OCI-LY7 (cell line): ENCODE data around the gene ACADVL. TPM values are rescaled to one million over a fixed set of nuclear protein-coding genes. Genes with fewer than 3 reads are reported as not detected.
A peak's percentile ranks its signal among the peaks of the same experiment; 100 is the strongest.

Source experiments
- BruUV-seq: library from RNA; stranded (reverse); fragments of 400-500 nt; replicated peaks from 2 replicates; lab custom pipeline; 2021; lab: Mats Ljungman, UMichigan
- CTCF ChIA-PET: fragments of 300-600 bp; sonication (Branson Sonifier 250); formaldehyde crosslinking; loops from one replicate; lab custom pipeline; 2022; ENCODE audit warnings: antibody characterized with exemption; ENCODE audit not compliant: unreplicated experiment; lab: Charles Lee
- POLR2A ChIA-PET: fragments of 300-600 bp; sonication (Branson Sonifier 250); formaldehyde crosslinking; loops from one replicate; lab custom pipeline; 2022; ENCODE audit warnings: antibody characterized with exemption; lab: Charles Lee
- DNase-seq: peaks from one replicate; pipeline ENCODE4 v3.0.0-alpha.2; 2015; ENCODE audit warnings: low spot score
- H2AFZ ChIP-seq: fragments of 200-600 bp; sonication (generic), shearing (Covaris generic); 2 replicates; pipeline ENCODE4 v1.6.1; 2014; ENCODE audit warnings: mild to moderate bottlenecking, antibody characterized with exemption, low read length, moderate library complexity
- H3K27ac ChIP-seq: fragments of 200-600 bp; sonication (generic); 2 replicates; pipeline ENCODE4 v1.5.1; 2014; ENCODE audit warnings: mixed run types, low read depth, mild to moderate bottlenecking, moderate library complexity, low read length, inconsistent platforms; ENCODE audit not compliant: poor library complexity, severe bottlenecking
- H3K36me3 ChIP-seq: fragments of 200-600 bp; sonication (generic); 2 replicates; pipeline ENCODE4 v1.6.1; 2014; ENCODE audit warnings: mild to moderate bottlenecking, antibody characterized with exemption, low read length, moderate library complexity, mixed read lengths; ENCODE audit not compliant: insufficient read depth
- H3K4me1 ChIP-seq: fragments of 200-600 bp; sonication (generic); 2 replicates; pipeline ENCODE4 v1.5.1; 2014; ENCODE audit warnings: mild to moderate bottlenecking, low read length; ENCODE audit not compliant: insufficient read depth, poor library complexity, severe bottlenecking
- H3K4me2 ChIP-seq: fragments of 200-600 bp; sonication (generic); 2 replicates; pipeline ENCODE4 v1.6.1; 2014; ENCODE audit warnings: mild to moderate bottlenecking, low read length
- H3K4me3 ChIP-seq: fragments of 200-600 bp; sonication (generic); 2 replicates; pipeline ENCODE4 v1.5.1; 2014; ENCODE audit warnings: mild to moderate bottlenecking, low read depth, low read length; ENCODE audit not compliant: poor library complexity, severe bottlenecking
- H3K79me2 ChIP-seq: fragments of 200-600 bp; sonication (generic); 2 replicates; pipeline ENCODE4 v1.6.1; 2016; ENCODE audit warnings: low read depth, mild to moderate bottlenecking, low read length, moderate library complexity, mixed read lengths; ENCODE audit not compliant: insufficient read depth
- H3K9me2 ChIP-seq: fragments of 200-600 bp; sonication (generic); 2 replicates; pipeline ENCODE4 v1.6.1; 2016; ENCODE audit warnings: mild to moderate bottlenecking, low read length, mixed read lengths; ENCODE audit not compliant: insufficient read depth
- H3K9me3 ChIP-seq: fragments of 200-600 bp; sonication (generic); 2 replicates; pipeline ENCODE4 v1.6.1; 2014; ENCODE audit warnings: mild to moderate bottlenecking, mixed run types, low read length, mixed read lengths
- H4K20me1 ChIP-seq: fragments of 200-600 bp; sonication (generic); 2 replicates; pipeline ENCODE4 v1.6.1; 2014; ENCODE audit warnings: mild to moderate bottlenecking, antibody characterized with exemption, low read length, moderate library complexity, mixed read lengths; ENCODE audit not compliant: insufficient read depth
- CTCF ChIP-seq: fragments of 200-600 bp; sonication (generic); conservative IDR thresholded peaks from 2 replicates; pipeline ENCODE4 v1.5.1; 2014; ENCODE audit warnings: mild to moderate bottlenecking, antibody characterized with exemption, low read length, moderate library complexity, mixed read lengths
- EZH2phosphoT487 ChIP-seq: fragments of 200-600 bp; sonication (generic); IDR thresholded peaks from 2 replicates; pipeline ENCODE4 v1.6.1; 2018; ENCODE audit warnings: low read depth, borderline replicate concordance, mild to moderate bottlenecking, mixed run types, antibody characterized with exemption, low read length, moderate library complexity, mixed read lengths
- intact Hi-C: fragments of 100-400 bp; cut with micrococcal nuclease; formaldehyde crosslinking; loops from one replicate; pipeline ENCODE4 v1.10.0; 2022; ENCODE audit not compliant: unreplicated experiment
- total RNA-seq, 2 experiments: library from RNA; depleted of rRNA in 1 of 2; stranded (reverse); fragments of >200 nt in 1 of 2; shearing (Covaris generic) in 1 of 2; gene quantifications; 2 replicates each; pipeline ENCODE4 v1.2.3, GENCODE V29; 2014 to 2022

ACADVL gene
- total RNA-seq, 2 experiments from 2014 or later, result 204 to 297 TPM

- no peaks in the 10 kb centered on the region for H3K9me2 ChIP-seq
- peak; percentile 86 for DNase-seq
- H3K27ac ChIP-seq, result peak overlapping the region; percentile 51
- POLR2A ChIA-PET, result interaction anchor here (0.7 kb wide), 1 partner anchor 174 kb away, joined by 3 read pairs; no protein-coding TSS in a partner anchor
- no peaks in the 10 kb centered on the region for H4K20me1 ChIP-seq
- no peaks in the 10 kb centered on the region for H3K36me3 ChIP-seq
- H3K4me3 ChIP-seq, result peak overlapping the region; percentile 75
- peak; percentile 82 for TF ChIP-seq CTCF
- no peak for TF ChIP-seq EZH2phosphoT487
- no TSS peak for BruUV-seq
- peaks cover 30% of the 10 kb centered on the region for H3K79me2 ChIP-seq
- H3K9me3 ChIP-seq, result no peaks in the 10 kb centered on the region
- H2AFZ ChIP-seq, result no peak overlapping the region
- peaks cover 46% of the 10 kb centered on the region for H3K4me1 ChIP-seq
- H3K4me2 ChIP-seq, result peak overlapping the region; percentile 72
- intact Hi-C loops, result loop anchor here (1.0 to 2.0 kb wide), 2 partner anchors 25 to 93 kb away; partner anchors contain the start of genes EIF5A and PHF23
- CTCF ChIA-PET, result interaction anchor here (0.6 kb wide), 1 partner anchor 654 kb away, joined by 4 read pairs; no protein-coding TSS in a partner anchor
These were observed 5.8 kb upstream of the ACADVL start for GRCh38 chr17:7213895-7214299.

- Histone ChIP-seq H3K9me2 (no peaks in the 10 kb centered on the region), H3K27ac (peak overlapping the region; percentile 65), H3K4me1 (peaks cover 52% of the 10 kb centered on the region), H4K20me1 (no peaks in the 10 kb centered on the region), H3K36me3 (no peaks in the 10 kb centered on the region), H3K4me2 (peak overlapping the region; percentile 78), H2AFZ (no peak overlapping the region), H3K4me3 (peak overlapping the region; percentile 75), H3K79me2 (peaks cover 30% of the 10 kb centered on the region), H3K9me3 (no peaks in the 10 kb centered on the region)
- peak; percentile 99 for DNase-seq
- peak; percentile 74 for TF ChIP-seq CTCF
- no peak for TF ChIP-seq EZH2phosphoT487
- ChIA-PET POLR2A (interaction anchor here (0.7 kb wide), 1 partner anchor 175 kb away, joined by 3 read pairs; no protein-coding TSS in a partner anchor), CTCF (interaction anchor here (0.6 kb wide), 2 partner anchors 630 to 654 kb away, joined by 4 read pairs; no protein-coding TSS in a partner anchor)
- intact Hi-C loops, result loop anchor here (1.0 to 2.0 kb wide), 2 partner anchors 24 to 93 kb away; partner anchors contain the start of genes EIF5A and PHF23
- no TSS peak for BruUV-seq
These were observed 5.2 kb upstream of the ACADVL start for GRCh38 chr17:7214300-7215135.
